DOHH2 (cell line): ENCODE data around the gene RAD51B.

Experiments
- CTCF ChIP-seq: fragments of 200-600 bp; sonication (generic); IDR thresholded peaks from one replicate; pipeline ENCODE4 v1.5.1; 2014; ENCODE audit warnings: antibody characterized with exemption, mild to moderate bottlenecking, low read depth, low read length; ENCODE audit not compliant: poor library complexity, severe bottlenecking
- EZH2phosphoT487 ChIP-seq: fragments of 200-600 bp; sonication (generic); IDR thresholded peaks from 2 replicates; pipeline ENCODE4 v1.6.1; 2017; ENCODE audit warnings: borderline replicate concordance, mild to moderate bottlenecking, antibody characterized with exemption, low read length, moderate library complexity, mixed read lengths

- TF ChIP-seq CTCF (no peak), EZH2phosphoT487 (no peak)
Measured at GRCh38 chr14:68309616-68310015, 490.0 kb downstream of the RAD51B start.
